Measurements from ENCODE around the gene CHKA. TPM values are rescaled to one million over a fixed set of nuclear protein-coding genes. Genes with fewer than 3 reads are reported as not detected.

The CHKA gene
- total and polyA plus RNA-seq, 9 of the 15 experiments (the other 6 are each of a cell fraction or from before 2014, with no cell fraction given): 3.6 to 37.0 (median 30.2) TPM

- TF ChIP-seq ZNF408 (CRISPR knock-in tag; IDR thresholded peaks at IDR 0.05; ENCODE audit: low read depth) (no peak), RERE (CRISPR knock-in tag; IDR thresholded peaks at IDR 0.05; ENCODE audit: borderline replicate concordance) (no peak), GABPB2 (CRISPR knock-in tag; conservative IDR thresholded peaks at IDR 0.05) (no peak), NFATC3 (IDR thresholded peaks at IDR 0.05) (no peak), E2F6 (IDR thresholded peaks at IDR 0.05; ENCODE audit: borderline replicate concordance in 1 of 2, extremely low read depth in 1 of 2, insufficient read depth in 1 of 2, insufficient read length in 1 of 2, low read depth in 1 of 2, low read length in 1 of 2, poor library complexity in 1 of 2, severe bottlenecking in 1 of 2) (peak in 1 of 2 experiments; percentile 91), CBX2 (IDR thresholded peaks at IDR 0.05; ENCODE audit: insufficient read depth, low read length, poor library complexity, severe bottlenecking) (no peak), ZNF347 (CRISPR knock-in tag; IDR thresholded peaks at IDR 0.05; ENCODE audit: low read depth) (no peak), NCOR1 (IDR thresholded peaks at IDR 0.05) (no peak), HNRNPK (IDR thresholded peaks at IDR 0.05; ENCODE audit: low read depth, low read length, poor library complexity, severe bottlenecking) (no peak), TAL1 (IDR thresholded peaks at IDR 0.05) (no peak), TCF7 (IDR thresholded peaks at IDR 0.05; ENCODE audit: borderline replicate concordance) (no peak), KLF10 (CRISPR knock-in tag; IDR thresholded peaks at IDR 0.05) (no peak)
- TF ChIP-seq, protein P1, sequence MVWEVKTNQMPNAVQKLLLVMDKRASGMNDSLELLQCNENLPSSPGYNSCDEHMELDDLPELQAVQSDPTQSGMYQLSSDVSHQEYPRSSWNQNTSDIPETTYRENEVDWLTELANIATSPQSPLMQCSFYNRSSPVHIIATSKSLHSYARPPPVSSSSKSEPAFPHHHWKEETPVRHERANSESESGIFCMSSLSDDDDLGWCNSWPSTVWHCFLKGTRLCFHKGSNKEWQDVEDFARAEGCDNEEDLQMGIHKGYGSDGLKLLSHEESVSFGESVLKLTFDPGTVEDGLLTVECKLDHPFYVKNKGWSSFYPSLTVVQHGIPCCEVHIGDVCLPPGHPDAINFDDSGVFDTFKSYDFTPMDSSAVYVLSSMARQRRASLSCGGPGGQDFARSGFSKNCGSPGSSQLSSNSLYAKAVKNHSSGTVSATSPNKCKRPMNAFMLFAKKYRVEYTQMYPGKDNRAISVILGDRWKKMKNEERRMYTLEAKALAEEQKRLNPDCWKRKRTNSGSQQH (CRISPR knock-in tag; IDR thresholded peaks at IDR 0.05): no peak
- TF ChIP-seq, protein P2, sequence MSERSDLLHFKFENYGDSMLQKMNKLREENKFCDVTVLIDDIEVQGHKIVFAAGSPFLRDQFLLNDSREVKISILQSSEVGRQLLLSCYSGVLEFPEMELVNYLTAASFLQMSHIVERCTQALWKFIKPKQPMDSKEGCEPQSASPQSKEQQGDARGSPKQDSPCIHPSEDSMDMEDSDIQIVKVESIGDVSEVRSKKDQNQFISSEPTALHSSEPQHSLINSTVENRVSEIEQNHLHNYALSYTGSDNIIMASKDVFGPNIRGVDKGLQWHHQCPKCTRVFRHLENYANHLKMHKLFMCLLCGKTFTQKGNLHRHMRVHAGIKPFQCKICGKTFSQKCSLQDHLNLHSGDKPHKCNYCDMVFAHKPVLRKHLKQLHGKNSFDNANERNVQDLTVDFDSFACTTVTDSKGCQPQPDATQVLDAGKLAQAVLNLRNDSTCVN (CRISPR knock-in tag; IDR thresholded peaks at IDR 0.05): no peak
- TF ChIP-seq, protein P3, sequence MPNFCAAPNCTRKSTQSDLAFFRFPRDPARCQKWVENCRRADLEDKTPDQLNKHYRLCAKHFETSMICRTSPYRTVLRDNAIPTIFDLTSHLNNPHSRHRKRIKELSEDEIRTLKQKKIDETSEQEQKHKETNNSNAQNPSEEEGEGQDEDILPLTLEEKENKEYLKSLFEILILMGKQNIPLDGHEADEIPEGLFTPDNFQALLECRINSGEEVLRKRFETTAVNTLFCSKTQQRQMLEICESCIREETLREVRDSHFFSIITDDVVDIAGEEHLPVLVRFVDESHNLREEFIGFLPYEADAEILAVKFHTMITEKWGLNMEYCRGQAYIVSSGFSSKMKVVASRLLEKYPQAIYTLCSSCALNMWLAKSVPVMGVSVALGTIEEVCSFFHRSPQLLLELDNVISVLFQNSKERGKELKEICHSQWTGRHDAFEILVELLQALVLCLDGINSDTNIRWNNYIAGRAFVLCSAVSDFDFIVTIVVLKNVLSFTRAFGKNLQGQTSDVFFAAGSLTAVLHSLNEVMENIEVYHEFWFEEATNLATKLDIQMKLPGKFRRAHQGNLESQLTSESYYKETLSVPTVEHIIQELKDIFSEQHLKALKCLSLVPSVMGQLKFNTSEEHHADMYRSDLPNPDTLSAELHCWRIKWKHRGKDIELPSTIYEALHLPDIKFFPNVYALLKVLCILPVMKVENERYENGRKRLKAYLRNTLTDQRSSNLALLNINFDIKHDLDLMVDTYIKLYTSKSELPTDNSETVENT (CRISPR knock-in tag; IDR thresholded peaks at IDR 0.05): no peak
These were observed 117.2 kb downstream of the CHKA start, which contains the start of gene UNC93B1 (continued) for GRCh38 chr11:68003846-68004550.
